Measurements from ENCODE around the gene DCAF10.
"Not testable (repeated sequence)": the region's sequence is repeated elsewhere in the genome, so short reads cannot be mapped to it uniquely, and the experiment has no call there.

The DCAF10 gene

GRCh38 chr9:37790096-37790495, 10.5 kb upstream of the DCAF10 start:
- DNase-seq (ENCODE audit: low read depth), result no peak

- DNase-seq (ENCODE audit: low read depth), result no peak
These were observed 8.5 kb upstream of the DCAF10 start for GRCh38 chr9:37792122-37792521.

- DNase-seq (ENCODE audit: low read depth), result no peak
These were observed 4.4 kb upstream of the DCAF10 start for GRCh38 chr9:37796232-37796631.

GRCh38 chr9:37798677-37799076, 1.9 kb upstream of the DCAF10 start:
- no peak for DNase-seq (ENCODE audit: low read depth)

- DNase-seq (ENCODE audit: low read depth), result no peak
These were observed 772 bp downstream of the DCAF10 start for GRCh38 chr9:37801287-37801850.

GRCh38 chr9:37801959-37802711, 1.5 kb downstream of the DCAF10 start:
- no peak for DNase-seq (ENCODE audit: low read depth)

GRCh38 chr9:37806271-37806670, 5.7 kb downstream of the DCAF10 start:
- no peak for DNase-seq (ENCODE audit: low read depth)

GRCh38 chr9:37809676-37810075, 9.1 kb downstream of the DCAF10 start:
- not testable (repeated sequence) for DNase-seq (ENCODE audit: low read depth)

GRCh38 chr9:37811906-37812476, 11.4 kb downstream of the DCAF10 start:
- no peak for DNase-seq (ENCODE audit: low read depth)

- no peak for DNase-seq (ENCODE audit: low read depth)
These were observed 12.3 kb downstream of the DCAF10 start for GRCh38 chr9:37812773-37813379.

GRCh38 chr9:37818849-37819248, 18.3 kb downstream of the DCAF10 start:
- no peak for DNase-seq (ENCODE audit: low read depth)

- no peak for DNase-seq (ENCODE audit: low read depth)
These were observed 19.5 kb downstream of the DCAF10 start for GRCh38 chr9:37820142-37820541.

GRCh38 chr9:37825174-37825573, 24.6 kb downstream of the DCAF10 start:
- not testable (repeated sequence) for DNase-seq (ENCODE audit: low read depth)

GRCh38 chr9:37827483-37828165, 27.0 kb downstream of the DCAF10 start:
- no peak for DNase-seq (ENCODE audit: low read depth)

- no peak for DNase-seq (ENCODE audit: low read depth)
These were observed 35.2 kb downstream of the DCAF10 start for GRCh38 chr9:37835821-37836220.

- DNase-seq (ENCODE audit: low read depth), result no peak
These were observed 35.8 kb downstream of the DCAF10 start for GRCh38 chr9:37836386-37836785.

GRCh38 chr9:37839496-37840461, 39.2 kb downstream of the DCAF10 start:
- no peak for DNase-seq (ENCODE audit: low read depth)

GRCh38 chr9:37840560-37841194, 40.1 kb downstream of the DCAF10 start:
- no peak for DNase-seq (ENCODE audit: low read depth)

GRCh38 chr9:37852222-37852621, 51.6 kb downstream of the DCAF10 start:
- DNase-seq (ENCODE audit: low read depth), result no peak

GRCh38 chr9:37856551-37856950, 56.0 kb downstream of the DCAF10 start:
- no peak for DNase-seq (ENCODE audit: low read depth)

- DNase-seq (ENCODE audit: low read depth), result no peak
These were observed 58.4 kb downstream of the DCAF10 start for GRCh38 chr9:37859043-37859442.
